ENCODE measurements around the gene MAPKAPK2.

The MAPKAPK2 gene

DNA sequence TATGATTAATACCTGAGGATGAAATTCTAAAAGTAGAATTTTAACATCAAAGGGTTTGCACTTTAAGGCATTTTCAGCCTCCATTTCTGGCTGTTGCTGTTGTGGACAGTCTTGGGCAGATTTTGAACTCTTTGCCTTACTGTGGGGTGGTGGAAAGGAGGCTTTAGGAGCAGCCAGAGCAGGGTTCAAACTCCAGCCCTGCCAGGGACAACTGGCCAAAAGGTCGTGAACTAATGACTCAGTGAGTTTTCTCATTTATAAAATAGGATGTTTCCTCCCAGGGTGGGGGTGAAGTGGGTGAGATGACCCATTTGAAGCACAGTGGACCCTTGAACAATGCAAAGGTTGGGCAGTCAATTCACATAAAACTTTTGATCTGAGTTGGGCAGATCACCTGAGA is 36.7 kb downstream of the MAPKAPK2 start:
- no peak overlapping the region for H3K9ac ChIP-seq (ENCODE audit: low read length)
- no peaks in the 10 kb centered on the region for H3K27me3 ChIP-seq (ENCODE audit: control insufficient read depth, insufficient read depth, low read length)
- no peak overlapping the region for H3K4me3 ChIP-seq (ENCODE audit: low read length)
- no peaks in the 10 kb centered on the region for H3K9me3 ChIP-seq (ENCODE audit: control insufficient read depth, low read length)
- no peaks in the 10 kb centered on the region for H3K36me3 ChIP-seq (ENCODE audit: control insufficient read depth, insufficient read depth, low read length)
- H3K4me1 ChIP-seq (ENCODE audit: control insufficient read depth, insufficient read depth, low read length), result peaks cover 33% of the 10 kb centered on the region

DNA sequence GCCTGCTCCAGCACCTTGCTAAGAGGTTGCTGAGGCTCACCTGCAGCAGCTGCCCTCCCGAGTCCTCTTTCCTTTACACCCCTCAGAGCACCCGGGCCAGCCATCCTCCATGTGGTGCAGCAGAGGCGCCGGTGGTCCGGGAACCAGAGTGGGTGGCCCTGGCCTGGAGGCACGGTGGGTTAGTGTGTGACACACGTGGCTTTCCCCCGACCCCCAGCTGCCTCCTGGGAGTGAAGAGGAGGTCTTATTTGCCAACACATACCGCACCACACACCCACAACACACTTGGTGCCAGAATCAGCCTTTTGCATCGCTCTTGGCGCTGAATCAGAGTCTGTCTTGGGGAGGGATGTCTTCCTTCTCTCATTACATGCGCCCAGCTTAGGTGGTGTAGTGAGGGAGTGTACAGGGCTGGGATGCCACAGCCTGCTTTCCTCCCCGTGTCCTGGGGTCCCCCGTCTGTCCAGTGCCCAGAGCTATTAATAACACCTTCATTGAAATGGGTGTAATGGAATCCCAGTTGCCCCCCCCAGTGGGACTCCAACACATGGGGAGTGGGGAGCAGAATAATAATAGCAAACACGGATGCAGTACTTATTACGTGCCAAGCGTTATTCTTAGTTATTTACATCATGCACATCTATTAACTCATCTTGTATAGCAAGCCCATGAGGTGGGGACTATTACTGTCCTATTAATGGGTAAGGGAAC is 38.2 kb downstream of the MAPKAPK2 start:
- peaks cover 31% of the 10 kb centered on the region for H3K4me1 ChIP-seq (ENCODE audit: control insufficient read depth, insufficient read depth, low read length)
- no peaks in the 10 kb centered on the region for H3K9me3 ChIP-seq (ENCODE audit: control insufficient read depth, low read length)
- no peaks in the 10 kb centered on the region for H3K27me3 ChIP-seq (ENCODE audit: control insufficient read depth, insufficient read depth, low read length)
- no peaks in the 10 kb centered on the region for H3K36me3 ChIP-seq (ENCODE audit: control insufficient read depth, insufficient read depth, low read length)
- no peak overlapping the region for H3K9ac ChIP-seq (ENCODE audit: low read length)
- H3K4me3 ChIP-seq (ENCODE audit: low read length), result no peak overlapping the region

DNA sequence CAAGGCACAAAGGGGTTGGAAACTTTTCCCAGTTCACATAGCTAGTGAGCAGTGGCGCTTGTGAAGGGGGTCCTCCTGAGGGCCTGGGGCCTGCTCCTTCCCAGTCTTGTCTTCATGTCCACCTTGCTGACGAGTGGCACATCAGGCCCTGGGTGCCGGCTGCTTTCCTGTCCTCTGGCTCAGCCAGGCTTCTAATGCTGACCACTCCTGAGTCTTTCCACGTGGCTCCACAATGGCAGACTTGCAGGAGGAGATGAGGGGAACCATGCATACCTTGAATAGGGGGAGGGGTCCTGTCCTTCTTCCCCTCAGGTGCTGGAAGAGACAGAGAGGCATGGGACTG is 38.7 kb downstream of the MAPKAPK2 start:
- Histone ChIP-seq H3K9ac (ENCODE audit: low read length) (no peak overlapping the region), H3K36me3 (ENCODE audit: control insufficient read depth, insufficient read depth, low read length) (no peaks in the 10 kb centered on the region), H3K4me1 (ENCODE audit: control insufficient read depth, insufficient read depth, low read length) (peaks cover 31% of the 10 kb centered on the region), H3K9me3 (ENCODE audit: control insufficient read depth, low read length) (no peaks in the 10 kb centered on the region), H3K27me3 (ENCODE audit: control insufficient read depth, insufficient read depth, low read length) (no peaks in the 10 kb centered on the region), H3K4me3 (ENCODE audit: low read length) (no peak overlapping the region)

DNA sequence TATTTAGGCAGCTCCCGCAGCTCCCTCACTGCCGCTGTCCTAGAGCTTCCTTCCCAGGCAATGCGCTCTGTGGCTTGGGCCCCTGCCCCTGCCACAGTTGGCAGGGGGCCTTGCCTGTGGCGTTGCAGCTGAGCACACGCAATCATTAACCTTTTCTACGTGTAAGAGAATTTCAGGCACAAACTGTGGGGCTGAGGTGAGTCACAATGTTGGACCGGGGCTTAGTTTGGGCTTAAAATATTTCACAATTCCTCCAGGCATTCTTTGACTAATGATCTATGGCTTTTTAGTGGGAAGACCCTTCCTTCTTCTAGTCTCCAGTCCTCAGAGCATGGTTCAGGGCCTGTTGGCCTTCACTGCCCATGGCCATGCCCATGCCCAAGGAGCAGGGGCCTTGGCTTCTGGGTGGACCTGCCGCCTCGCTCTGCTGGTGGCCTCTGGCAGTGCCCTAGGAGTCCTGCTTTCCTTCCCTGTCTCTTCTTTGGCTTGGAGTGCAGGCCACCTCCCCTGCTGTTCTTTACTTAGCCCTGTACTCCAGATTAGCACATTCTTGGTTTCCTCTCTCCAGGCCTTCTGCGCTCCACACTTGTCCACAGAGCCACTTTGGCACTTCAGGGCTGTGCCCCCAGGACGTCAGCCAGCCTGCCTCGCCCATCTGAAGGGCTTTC is 39.2 kb downstream of the MAPKAPK2 start:
- Histone ChIP-seq H3K9me3 (ENCODE audit: control insufficient read depth, low read length) (no peaks in the 10 kb centered on the region), H3K27me3 (ENCODE audit: control insufficient read depth, insufficient read depth, low read length) (no peaks in the 10 kb centered on the region), H3K9ac (ENCODE audit: low read length) (no peak overlapping the region), H3K36me3 (ENCODE audit: control insufficient read depth, insufficient read depth, low read length) (no peaks in the 10 kb centered on the region), H3K4me1 (ENCODE audit: control insufficient read depth, insufficient read depth, low read length) (peaks cover 31% of the 10 kb centered on the region), H3K4me3 (ENCODE audit: low read length) (no peak overlapping the region)

DNA sequence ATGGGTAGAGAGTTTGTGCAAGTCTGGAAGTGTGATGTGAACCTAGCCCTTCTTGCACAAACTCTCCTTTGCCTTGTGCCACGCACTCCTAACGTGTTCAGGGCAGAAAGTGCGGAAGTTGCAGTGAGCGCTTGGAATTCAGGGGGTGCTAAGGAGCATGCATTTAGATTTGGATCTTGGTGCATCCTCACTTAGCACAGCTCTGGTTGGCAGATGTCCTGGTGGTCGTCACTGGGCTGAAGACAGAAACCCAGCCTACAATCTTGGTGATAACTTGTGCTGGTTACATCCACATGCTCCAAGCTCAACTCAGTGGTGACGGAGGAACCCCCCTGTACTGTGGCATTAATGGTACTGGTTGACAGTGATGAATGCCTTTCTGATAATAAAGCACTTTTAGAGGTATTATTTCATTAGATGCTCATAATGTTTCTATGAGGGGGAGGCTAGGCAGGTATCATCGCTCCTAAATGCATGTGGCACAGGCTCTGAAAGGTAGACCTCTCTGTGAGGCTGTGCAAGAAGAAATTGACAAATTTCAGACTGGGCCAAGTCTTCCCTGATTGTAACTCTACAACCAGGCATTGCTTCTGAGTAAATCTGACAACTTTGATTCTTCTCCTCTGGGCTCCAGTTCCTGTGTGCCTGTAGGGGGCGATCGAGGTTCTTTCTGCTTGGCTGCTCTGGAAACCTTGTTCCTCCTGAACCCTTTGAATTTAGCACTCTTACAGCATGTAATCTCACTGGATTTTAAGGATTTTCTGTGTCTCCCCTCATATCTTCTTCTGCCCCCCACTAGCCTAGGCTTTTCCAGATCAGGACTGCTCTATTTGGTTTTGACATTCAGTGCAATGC is 40.6 kb downstream of the MAPKAPK2 start:
- H3K36me3 ChIP-seq (ENCODE audit: control insufficient read depth, insufficient read depth, low read length), result peaks cover 9% of the 10 kb centered on the region
- no peaks in the 10 kb centered on the region for H3K9me3 ChIP-seq (ENCODE audit: control insufficient read depth, low read length)
- H3K4me1 ChIP-seq (ENCODE audit: control insufficient read depth, insufficient read depth, low read length), result peaks cover 31% of the 10 kb centered on the region
- H3K4me3 ChIP-seq (ENCODE audit: low read length), result no peak overlapping the region
- no peak overlapping the region for H3K9ac ChIP-seq (ENCODE audit: low read length)
- no peaks in the 10 kb centered on the region for H3K27me3 ChIP-seq (ENCODE audit: control insufficient read depth, insufficient read depth, low read length)

DNA sequence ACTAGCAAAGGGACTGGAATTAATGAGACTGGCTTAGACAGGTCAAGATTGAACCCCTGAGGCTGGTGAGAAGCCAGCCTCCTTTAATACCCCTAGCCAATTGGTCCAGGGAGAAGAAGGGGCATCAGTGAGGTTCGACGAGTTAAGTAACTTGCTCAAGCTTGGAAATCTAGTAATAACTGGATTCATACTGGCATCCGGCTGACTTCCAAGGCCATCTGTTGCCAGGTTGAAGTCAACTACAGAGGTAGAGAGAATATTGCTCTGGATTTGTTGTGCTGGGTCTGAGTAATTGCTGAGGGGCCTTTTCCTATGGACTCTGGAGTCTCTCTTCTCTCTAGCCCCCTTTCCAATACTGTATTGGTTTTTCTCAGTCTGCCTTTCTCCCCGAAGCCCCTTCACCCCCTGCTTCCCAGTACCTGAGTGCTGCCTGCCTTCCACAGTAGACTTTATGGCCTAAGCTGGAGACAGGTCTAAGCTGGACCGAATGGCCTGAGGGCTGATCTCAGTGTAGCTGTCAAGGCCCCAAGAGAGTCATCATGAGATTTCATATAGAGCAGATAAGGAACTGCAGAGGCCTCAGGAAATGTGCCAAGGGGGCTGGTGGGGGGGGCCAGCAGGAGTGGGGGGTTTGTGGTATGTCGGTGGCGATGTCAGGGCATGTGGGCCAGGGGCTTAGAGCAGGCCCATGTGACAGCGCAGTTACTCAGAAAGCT is 43.4 kb downstream of the MAPKAPK2 start:
- peaks cover 27% of the 10 kb centered on the region for H3K4me1 ChIP-seq (ENCODE audit: control insufficient read depth, insufficient read depth, low read length)
- H3K9me3 ChIP-seq (ENCODE audit: control insufficient read depth, low read length), result no peaks in the 10 kb centered on the region
- no peaks in the 10 kb centered on the region for H3K27me3 ChIP-seq (ENCODE audit: control insufficient read depth, insufficient read depth, low read length)
- H3K36me3 ChIP-seq (ENCODE audit: control insufficient read depth, insufficient read depth, low read length), result peaks cover 15% of the 10 kb centered on the region
- H3K9ac ChIP-seq (ENCODE audit: low read length), result no peak overlapping the region
- no peak overlapping the region for H3K4me3 ChIP-seq (ENCODE audit: low read length)

DNA sequence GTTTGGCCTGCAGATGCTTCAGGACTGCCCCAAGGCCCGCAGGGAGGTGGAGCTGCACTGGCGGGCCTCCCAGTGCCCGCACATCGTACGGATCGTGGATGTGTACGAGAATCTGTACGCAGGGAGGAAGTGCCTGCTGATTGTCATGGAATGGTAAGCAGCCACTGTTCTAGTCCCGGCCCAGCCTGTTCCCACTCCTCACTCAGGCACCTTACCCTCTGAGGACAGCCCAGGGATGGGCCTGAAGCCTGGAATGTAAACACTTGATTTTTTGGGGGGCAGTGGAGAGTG is 43.9 kb downstream of the MAPKAPK2 start:
- Histone ChIP-seq H3K4me3 (ENCODE audit: low read length) (no peak overlapping the region), H3K9ac (ENCODE audit: low read length) (no peak overlapping the region), H3K9me3 (ENCODE audit: control insufficient read depth, low read length) (no peaks in the 10 kb centered on the region), H3K27me3 (ENCODE audit: control insufficient read depth, insufficient read depth, low read length) (no peaks in the 10 kb centered on the region), H3K36me3 (ENCODE audit: control insufficient read depth, insufficient read depth, low read length) (peaks cover 15% of the 10 kb centered on the region), H3K4me1 (ENCODE audit: control insufficient read depth, insufficient read depth, low read length) (peaks cover 22% of the 10 kb centered on the region)

DNA sequence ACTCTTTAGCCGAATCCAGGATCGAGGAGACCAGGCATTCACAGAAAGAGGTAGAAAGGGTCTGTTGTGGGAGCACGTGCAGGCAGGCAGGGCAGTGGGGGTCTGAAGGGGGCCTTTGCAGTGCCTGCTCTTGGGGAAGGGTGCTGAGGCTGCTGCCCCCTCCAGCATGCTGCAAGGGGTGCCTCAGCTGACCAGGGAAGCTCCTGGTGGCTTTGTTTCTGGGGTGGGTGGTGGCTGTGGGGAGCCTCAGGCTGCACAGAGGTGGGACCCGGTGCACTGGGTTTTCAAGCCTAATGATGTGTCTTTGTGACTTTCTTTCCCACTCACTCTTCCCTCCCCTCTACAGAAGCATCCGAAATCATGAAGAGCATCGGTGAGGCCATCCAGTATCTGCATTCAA is 44.3 kb downstream of the MAPKAPK2 start:
- H3K9me3 ChIP-seq (ENCODE audit: control insufficient read depth, low read length), result no peaks in the 10 kb centered on the region
- H3K4me3 ChIP-seq (ENCODE audit: low read length), result no peak overlapping the region
- peaks cover 18% of the 10 kb centered on the region for H3K4me1 ChIP-seq (ENCODE audit: control insufficient read depth, insufficient read depth, low read length)
- peaks cover 15% of the 10 kb centered on the region for H3K36me3 ChIP-seq (ENCODE audit: control insufficient read depth, insufficient read depth, low read length)
- H3K27me3 ChIP-seq (ENCODE audit: control insufficient read depth, insufficient read depth, low read length), result no peaks in the 10 kb centered on the region
- no peak overlapping the region for H3K9ac ChIP-seq (ENCODE audit: low read length)

DNA sequence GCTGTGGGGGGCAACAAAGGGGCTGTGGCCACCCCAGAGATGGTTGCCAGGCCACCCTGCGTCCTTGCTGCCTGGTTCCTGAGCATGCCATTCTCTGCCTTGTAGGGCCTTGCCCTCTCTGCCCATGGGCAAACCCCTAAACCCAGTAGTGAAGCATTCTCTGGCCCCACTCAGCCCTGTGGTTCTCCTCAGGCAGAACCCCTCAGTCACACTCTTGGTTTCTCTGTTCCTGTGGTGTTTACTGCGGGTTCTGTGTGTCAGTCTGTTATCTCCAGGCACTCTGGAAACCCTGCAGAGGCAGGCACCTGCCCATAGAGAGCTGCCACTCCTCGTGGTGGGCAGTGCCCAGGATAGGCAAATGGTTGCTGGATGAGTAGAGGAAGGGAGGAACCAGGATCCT is 44.8 kb downstream of the MAPKAPK2 start:
- H3K36me3 ChIP-seq (ENCODE audit: control insufficient read depth, insufficient read depth, low read length), result peaks cover 15% of the 10 kb centered on the region
- no peaks in the 10 kb centered on the region for H3K9me3 ChIP-seq (ENCODE audit: control insufficient read depth, low read length)

DNA sequence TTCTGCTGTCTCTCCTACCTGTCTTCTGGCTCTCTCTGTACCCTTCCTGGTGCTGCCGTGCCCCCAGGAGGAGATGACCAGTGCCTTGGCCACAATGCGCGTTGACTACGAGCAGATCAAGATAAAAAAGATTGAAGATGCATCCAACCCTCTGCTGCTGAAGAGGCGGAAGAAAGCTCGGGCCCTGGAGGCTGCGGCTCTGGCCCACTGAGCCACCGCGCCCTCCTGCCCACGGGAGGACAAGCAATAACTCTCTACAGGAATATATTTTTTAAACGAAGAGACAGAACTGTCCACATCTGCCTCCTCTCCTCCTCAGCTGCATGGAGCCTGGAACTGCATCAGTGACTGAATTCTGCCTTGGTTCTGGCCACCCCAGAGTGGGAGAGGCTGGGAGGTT is 47.8 kb downstream of the MAPKAPK2 start:
- Histone ChIP-seq H3K4me3 (ENCODE audit: low read length) (no peak overlapping the region), H3K27me3 (ENCODE audit: control insufficient read depth, insufficient read depth, low read length) (no peaks in the 10 kb centered on the region), H3K36me3 (ENCODE audit: control insufficient read depth, insufficient read depth, low read length) (peaks cover 24% of the 10 kb centered on the region), H3K9me3 (ENCODE audit: control insufficient read depth, low read length) (no peaks in the 10 kb centered on the region), H3K9ac (ENCODE audit: low read length) (no peak overlapping the region), H3K4me1 (ENCODE audit: control insufficient read depth, insufficient read depth, low read length) (peaks cover 2% of the 10 kb centered on the region)

More for the DNA sequence above, 44.8 kb downstream of the MAPKAPK2 start:
- Histone ChIP-seq H3K27me3 (ENCODE audit: control insufficient read depth, insufficient read depth, low read length) (no peaks in the 10 kb centered on the region), H3K4me1 (ENCODE audit: control insufficient read depth, insufficient read depth, low read length) (peaks cover 16% of the 10 kb centered on the region), H3K9ac (ENCODE audit: low read length) (no peak overlapping the region), H3K4me3 (ENCODE audit: low read length) (no peak overlapping the region)

DNA sequence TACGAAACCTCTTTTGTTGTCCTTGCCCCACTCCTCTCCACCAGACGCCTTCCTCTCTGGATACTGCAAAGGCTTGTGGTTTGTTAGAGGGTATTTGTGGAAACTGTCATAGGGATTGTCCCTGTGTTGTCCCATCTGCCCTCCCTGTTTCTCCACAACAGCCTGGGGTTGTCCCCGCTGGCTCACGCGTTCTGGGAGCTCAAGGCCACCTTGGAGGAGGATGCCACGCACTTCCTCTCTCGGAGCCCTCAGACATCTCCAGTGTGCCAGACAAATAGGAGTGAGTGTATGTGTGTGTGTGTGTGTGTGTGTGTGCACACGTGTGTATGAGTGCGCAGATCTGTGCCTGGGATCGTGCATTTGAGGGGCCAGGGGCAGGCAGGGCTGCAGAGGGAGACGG is 48.3 kb downstream of the MAPKAPK2 start:
- Histone ChIP-seq H3K4me1 (ENCODE audit: control insufficient read depth, insufficient read depth, low read length) (peaks cover 7% of the 10 kb centered on the region), H3K9ac (ENCODE audit: low read length) (no peak overlapping the region), H3K9me3 (ENCODE audit: control insufficient read depth, low read length) (no peaks in the 10 kb centered on the region), H3K36me3 (ENCODE audit: control insufficient read depth, insufficient read depth, low read length) (peaks cover 24% of the 10 kb centered on the region), H3K4me3 (ENCODE audit: low read length) (no peak overlapping the region), H3K27me3 (ENCODE audit: control insufficient read depth, insufficient read depth, low read length) (no peaks in the 10 kb centered on the region)
